BJ (cell line): ENCODE measurements around the gene ZNF283. TPM values are rescaled to one million over a fixed set of nuclear protein-coding genes. Genes with fewer than 3 reads are reported as not detected.
"Not testable (repeated sequence)": the region's sequence is repeated elsewhere in the genome, so short reads cannot be mapped to it uniquely, and the experiment has no call there.

Source experiments
- CTCF ChIA-PET: fragments of 350-600 bp; formaldehyde crosslinking; extraction: SDS; loops from one replicate; lab custom pipeline; 2021; ENCODE audit warnings: antibody characterized with exemption, inconsistent platforms; lab: Yijun Ruan, JAX
- POLR2A ChIA-PET: fragments of 300-600 bp; sonication (Branson Sonifier 250); formaldehyde crosslinking; extraction: SDS; loops from one replicate; lab custom pipeline; 2021; ENCODE audit warnings: antibody characterized with exemption; lab: Charles Lee
- DNase-seq: peaks from one replicate; pipeline ENCODE4 v3.0.0-alpha.2; 2011; ENCODE audit warnings: low read depth
- H3K27me3 ChIP-seq: 2 replicates; pipeline ENCODE4 v1.6.0; 2011; ENCODE audit warnings: low read length; ENCODE audit not compliant: control insufficient read depth, insufficient read depth
- H3K36me3 ChIP-seq: 2 replicates; pipeline ENCODE4 v1.5.1; 2011; ENCODE audit warnings: low read length; ENCODE audit not compliant: control insufficient read depth, insufficient read depth
- H3K4me3 ChIP-seq: 2 replicates; pipeline ENCODE4 v1.5.1; 2011; ENCODE audit warnings: low read depth, mild to moderate bottlenecking, control low read depth, low read length
- CTCF ChIP-seq: IDR thresholded peaks from 2 replicates; pipeline ENCODE4 v1.5.1; 2011; ENCODE audit warnings: low read depth, mild to moderate bottlenecking, control low read depth, inconsistent platforms, low read length, moderate library complexity; ENCODE audit not compliant: insufficient read depth
- polyA plus RNA-seq: library from polyadenylated mRNA; depleted of rRNA; stranded (reverse); fragments of >200 nt; gene quantifications from 2 replicates; pipeline ENCODE4 v1.2.3, GENCODE V29; 2011

ZNF283 gene
- polyA plus RNA-seq, 1 experiment = 3.0 TPM

- Histone ChIP-seq H3K4me3 (no peak overlapping the region), H3K27me3 (peaks cover 13% of the 10 kb centered on the region), H3K36me3 (no peaks in the 10 kb centered on the region)
- DNase-seq = no peak
- ChIA-PET CTCF (interaction anchor here (1.6 kb wide), 1 partner anchor 10 kb away, joined by 8 read pairs; no protein-coding TSS in a partner anchor), POLR2A (interaction anchor here (0.6 kb wide), 1 partner anchor 45 kb away, joined by 3 read pairs; the partner anchor contains the start of gene SMG9)
- no peak for TF ChIP-seq CTCF
Observed at GRCh38 chr19:43799502-43800142, 27.5 kb upstream of the ZNF283 start.

GRCh38 chr19:43802216-43802951 lies 24.7 kb upstream of the ZNF283 start, which contains the start of gene LYPD5:
Gene LYPD5, minus strand, starts transcription at chr19:43802447. Its CDS starts 67 bp downstream, at chr19:43802380.
- TF ChIP-seq CTCF = no peak
- Histone ChIP-seq H3K27me3 (peaks cover 4% of the 10 kb centered on the region; the same call in 1 of the 2 replicates), H3K4me3 (no peak within 1 kb of the TSS), H3K36me3 (no peaks in the 10 kb centered on the region)
- no peak for DNase-seq
- POLR2A ChIA-PET = no interaction called here
- CTCF ChIA-PET = interaction anchor here (1.1 kb wide), 1 partner anchor 47 kb away, joined by 3 read pairs; the partner anchor contains the start of gene SMG9

GRCh38 chr19:43804432-43804831 lies 22.7 kb upstream of the ZNF283 start:
- Histone ChIP-seq H3K4me3 (no peak overlapping the region), H3K27me3 (peaks cover 3% of the 10 kb centered on the region; the same call in 1 of the 2 replicates), H3K36me3 (no peaks in the 10 kb centered on the region)
- no peak for TF ChIP-seq CTCF
- ChIA-PET CTCF (no interaction called here), POLR2A (no interaction called here)
- DNase-seq = no peak

- DNase-seq, H3K4me3 ChIP-seq, H3K36me3 ChIP-seq, H3K27me3 ChIP-seq, POLR2A ChIA-PET: not testable (repeated sequence)
- CTCF ChIA-PET = interaction anchor here (0.6 to 1.6 kb wide), 2 partner anchors 44 to 61 kb away, joined by 3 to 5 read pairs; no protein-coding TSS in a partner anchor
Observed at GRCh38 chr19:43806401-43806800, 20.7 kb upstream of the ZNF283 start.

GRCh38 chr19:43806848-43807247 lies 20.3 kb upstream of the ZNF283 start:
- Histone ChIP-seq H3K4me3 (no peak overlapping the region), H3K36me3 (no peaks in the 10 kb centered on the region), H3K27me3 (peaks cover 3% of the 10 kb centered on the region; the same call in 1 of the 2 replicates)
- CTCF ChIA-PET = interaction anchor here (1.6 kb wide), 1 partner anchor 62 kb away, joined by 5 read pairs; no protein-coding TSS in a partner anchor
- POLR2A ChIA-PET = no interaction called here
- DNase-seq = no peak
- no peak for TF ChIP-seq CTCF
